Activated T-cell treated with anti-CD3 and anti-CD28 coated beads for 24 hours (primary cell): Measurements from ENCODE around the gene SMU1.
"Not testable (repeated sequence)": the region's sequence is repeated elsewhere in the genome, so short reads cannot be mapped to it uniquely, and the experiment has no call there.

Experiments used
- DNase-seq: peaks from one replicate; pipeline ENCODE4 v3.0.0-alpha.2; 2020; ENCODE audit warnings: low read depth

The SMU1 gene

DNA sequence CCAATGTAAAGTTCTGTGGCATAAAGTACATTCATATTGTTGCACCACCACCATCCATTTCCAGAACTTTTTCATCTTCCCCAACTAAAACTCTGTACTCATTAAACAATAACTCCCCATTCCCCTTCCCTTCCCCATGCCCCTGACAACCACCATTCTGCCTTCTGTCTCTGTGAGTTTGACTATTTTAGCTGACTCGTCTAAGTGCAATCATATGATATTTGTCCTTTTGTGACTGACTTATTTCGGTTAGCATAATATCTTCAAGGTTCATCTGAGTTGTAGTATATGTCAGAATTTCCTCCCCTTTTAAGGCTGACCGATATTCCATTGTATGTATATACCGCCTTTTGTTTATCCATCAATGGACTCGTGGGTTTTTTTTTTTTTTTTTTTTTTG, 29.0 kb upstream of the SMU1 start:
- no peak for DNase-seq

DNA sequence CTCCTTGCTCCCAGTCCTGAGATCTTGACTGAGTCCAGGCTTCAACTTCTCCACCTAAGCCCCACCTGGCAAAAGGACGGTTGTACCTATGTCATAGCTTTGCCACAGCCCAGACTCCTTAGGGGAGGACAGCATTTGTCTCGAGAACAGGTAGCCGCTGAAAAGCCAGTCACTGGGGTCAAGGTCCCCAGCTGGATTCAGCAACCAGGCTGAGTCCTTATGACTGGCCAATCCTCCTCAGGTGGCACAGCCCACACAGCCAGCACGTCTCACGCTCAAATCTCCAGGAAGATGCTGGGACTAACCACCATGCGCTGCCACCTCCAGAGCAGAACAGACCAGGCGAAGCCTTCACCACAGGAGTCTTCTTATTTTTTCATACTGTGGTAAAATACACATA, 27.9 kb upstream of the SMU1 start:
- DNase-seq: no peak

GRCh38 chr9:33103501-33104281, 27.2 kb upstream of the SMU1 start:
- no peak for DNase-seq

DNA sequence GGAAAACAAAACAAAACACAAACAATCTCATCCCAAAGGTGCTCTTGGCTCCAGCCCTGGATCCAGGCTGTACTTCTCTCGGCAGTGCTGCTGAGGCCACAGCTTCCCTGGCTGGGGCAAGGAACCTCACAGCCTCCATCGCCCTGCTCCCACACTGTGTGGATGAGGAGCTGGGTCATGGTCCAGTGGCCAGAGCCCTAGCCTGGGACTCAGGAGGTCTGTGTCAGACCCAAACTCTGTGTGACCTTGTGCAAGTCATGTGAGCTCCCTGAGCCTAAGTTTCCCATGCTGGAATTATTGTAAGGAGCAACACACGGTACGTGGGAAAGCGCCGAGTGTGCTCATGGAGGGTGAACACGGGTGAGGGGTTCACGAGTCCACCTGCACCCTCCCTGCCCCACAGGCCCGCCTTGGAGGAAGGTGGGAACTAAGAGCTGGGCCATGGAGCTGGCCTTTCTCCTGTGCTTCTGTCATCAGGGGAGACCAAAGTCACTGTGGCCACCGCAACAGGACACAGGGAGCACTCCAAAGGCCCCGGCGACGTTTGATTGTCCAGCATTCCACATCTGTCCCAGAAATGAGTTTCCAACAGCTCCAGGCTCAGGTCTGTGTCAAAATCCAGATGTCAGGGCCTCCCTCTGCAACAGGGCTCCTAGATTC, 26.2 kb upstream of the SMU1 start:
- no peak for DNase-seq

GRCh38 chr9:33101104-33101951, 24.9 kb upstream of the SMU1 start:
- no peak for DNase-seq

- DNase-seq: no peak
Observed at GRCh38 chr9:33099754-33100153, 23.3 kb upstream of the SMU1 start.

DNA sequence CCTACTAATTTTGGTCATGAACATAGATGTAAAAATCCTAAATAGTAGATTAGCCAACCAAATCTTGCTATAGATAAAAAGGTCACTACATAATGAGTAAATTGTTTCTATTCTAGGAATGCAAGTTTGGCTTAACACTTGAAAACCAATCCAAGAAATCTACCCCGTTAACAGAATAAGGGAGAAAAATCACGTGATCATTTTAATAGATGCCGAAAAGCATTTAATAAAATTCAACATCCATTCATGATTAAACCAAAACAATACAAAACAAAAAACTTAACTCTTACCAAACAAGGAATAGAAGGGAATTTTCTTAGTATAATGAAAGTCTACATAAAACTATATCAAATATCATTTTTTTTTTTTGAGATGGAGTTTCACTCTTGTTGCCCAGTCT, 20.7 kb upstream of the SMU1 start:
- no peak for DNase-seq

DNA sequence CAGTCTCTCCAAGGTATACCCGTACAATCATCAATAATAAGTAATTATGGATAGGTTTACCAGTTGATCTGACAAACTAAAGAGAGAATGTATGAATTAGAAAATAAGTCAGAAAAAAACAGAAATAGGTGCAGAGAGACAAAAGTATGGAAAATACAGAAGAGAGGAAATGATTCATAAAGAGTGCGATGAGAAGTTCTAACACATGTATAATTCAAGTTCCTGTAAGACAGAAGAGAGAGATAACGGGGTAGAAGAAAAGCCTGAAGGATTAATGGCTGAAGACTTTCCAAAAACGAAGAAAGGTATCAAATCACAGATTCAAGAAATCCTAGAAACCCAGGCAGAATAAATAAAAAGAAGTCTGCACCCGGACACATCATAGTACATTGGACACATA, 16.2 kb upstream of the SMU1 start:
- DNase-seq: no peak

DNA sequence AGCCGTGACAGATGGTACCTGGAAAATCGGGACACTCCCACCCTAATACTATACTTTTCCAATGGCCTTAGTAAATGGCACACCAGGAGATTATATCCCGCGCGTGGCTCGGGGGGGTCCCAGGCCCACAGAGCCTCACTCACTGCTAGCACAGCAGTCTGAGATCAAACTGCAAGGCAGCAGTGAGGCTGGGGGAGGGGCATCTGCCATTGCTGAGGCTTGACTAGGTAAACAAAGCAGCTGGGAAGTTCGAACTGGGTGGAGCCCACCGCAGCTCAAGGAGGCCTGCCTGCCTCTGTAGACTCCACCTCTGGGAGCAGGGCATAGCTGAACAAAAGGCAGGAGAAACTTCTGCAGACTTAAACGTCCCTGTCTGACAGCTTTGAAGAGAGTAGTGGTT, 9.2 kb upstream of the SMU1 start:
- not testable (repeated sequence) for DNase-seq

GRCh38 chr9:33082538-33083326, 6.3 kb upstream of the SMU1 start:
- no peak for DNase-seq

GRCh38 chr9:33082128-33082527, 5.7 kb upstream of the SMU1 start:
- DNase-seq: no peak

DNA sequence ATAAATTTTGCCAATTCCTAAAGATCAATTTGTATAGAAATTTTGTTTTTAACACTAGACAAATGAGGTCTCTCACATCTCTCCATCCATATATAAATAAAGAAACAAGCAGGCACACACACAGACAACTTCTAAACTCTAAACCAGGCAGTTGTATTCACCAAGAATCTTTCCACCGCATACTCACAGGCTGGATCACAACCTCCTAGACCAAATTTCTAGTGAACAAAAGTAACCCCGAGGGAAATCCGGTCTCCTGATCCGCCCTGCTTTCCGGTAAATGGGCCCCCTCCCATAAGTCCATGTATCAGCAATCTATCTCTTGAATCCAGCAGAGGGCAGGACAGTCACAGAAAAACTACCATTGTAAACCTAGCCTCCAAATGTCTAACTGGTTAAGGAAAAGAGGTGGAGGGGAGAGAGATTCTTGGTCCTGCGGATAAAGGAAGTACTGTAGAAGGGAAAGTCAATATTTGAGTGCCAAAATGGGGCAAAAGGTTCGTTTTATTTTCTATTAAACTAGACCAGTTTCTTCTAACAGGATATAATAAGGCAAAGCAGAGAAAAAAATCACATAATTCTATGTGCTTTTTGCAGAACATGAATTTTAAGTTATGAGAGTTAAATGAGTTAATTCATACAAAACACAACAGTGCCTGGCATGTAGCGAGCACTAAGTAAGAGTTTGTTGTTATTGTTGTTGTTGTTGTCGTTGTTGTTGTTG, 4.8 kb upstream of the SMU1 start:
- DNase-seq: peak; percentile 50

DNA sequence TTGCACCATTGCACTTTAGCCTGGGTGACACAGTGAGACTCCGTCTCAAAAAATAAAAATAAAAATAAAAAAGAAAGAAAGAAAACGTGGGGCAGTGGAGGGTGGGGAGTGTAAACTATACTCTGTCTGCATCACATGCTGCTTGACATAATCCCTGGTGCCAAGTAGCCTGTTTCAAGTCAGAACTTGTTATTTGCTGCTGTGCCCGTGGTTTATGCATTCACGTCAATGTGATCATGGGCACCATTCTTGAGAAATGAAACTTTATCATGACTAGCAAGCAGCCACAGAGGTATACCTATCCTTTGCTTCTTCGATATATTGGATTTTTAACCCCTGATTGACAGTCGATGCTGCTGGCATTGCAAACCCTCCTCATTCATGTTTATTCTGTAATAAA, 4.1 kb upstream of the SMU1 start:
- no peak for DNase-seq

DNA sequence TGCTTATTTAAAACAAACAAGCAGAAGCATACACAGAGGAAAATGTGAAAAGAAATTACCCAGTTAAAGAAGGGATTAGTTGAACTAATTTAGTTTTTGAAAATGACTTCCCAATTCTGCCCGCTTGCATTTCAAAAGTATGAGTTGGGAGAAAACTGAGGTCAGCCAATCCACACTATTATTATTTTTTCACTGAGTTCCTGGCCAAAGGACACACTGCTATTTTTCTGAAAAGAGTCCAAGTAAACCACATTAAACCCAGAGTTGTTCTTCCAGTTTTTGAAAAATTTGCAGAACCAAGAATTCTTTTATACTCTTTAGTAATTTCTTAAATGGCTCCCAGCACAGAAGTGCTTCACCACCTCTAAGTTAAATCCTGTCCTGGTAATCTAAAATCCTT, 7.5 kb downstream of the SMU1 start:
- no peak for DNase-seq

- no peak for DNase-seq
Observed at GRCh38 chr9:33065157-33066076, 11.1 kb downstream of the SMU1 start.

- no peak for DNase-seq
Observed at GRCh38 chr9:33051144-33051543, 25.3 kb downstream of the SMU1 start.

DNA sequence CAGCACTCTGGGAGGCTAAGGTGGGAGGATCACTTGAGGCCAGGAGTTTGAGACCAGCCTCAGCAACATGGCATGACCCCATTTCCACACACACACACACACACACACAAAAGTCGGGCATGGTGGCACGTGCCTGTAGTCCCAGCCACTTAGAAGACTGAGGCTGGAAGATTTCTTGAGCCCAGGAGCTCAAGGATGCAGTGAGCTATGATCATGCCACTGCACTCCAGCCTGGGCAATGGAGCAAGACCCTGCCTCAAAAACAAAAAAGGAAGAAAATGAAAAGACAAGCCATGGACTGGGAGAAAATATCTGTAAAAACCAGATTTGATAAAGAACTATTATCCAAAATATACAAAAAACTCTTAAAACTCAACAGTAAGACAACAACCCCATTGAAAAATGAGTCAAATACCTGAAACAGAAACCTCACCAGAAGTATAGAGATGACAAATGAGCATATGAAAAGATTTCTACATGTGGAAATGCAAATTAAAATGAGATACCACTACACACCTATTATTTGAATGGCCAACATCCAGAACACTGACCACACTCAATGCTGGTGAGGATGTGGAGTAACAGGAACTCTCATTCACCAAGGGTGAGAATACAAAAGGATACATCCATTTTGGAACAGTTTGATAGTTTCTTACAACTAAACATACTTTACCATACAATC, 26.7 kb downstream of the SMU1 start:
- DNase-seq: no peak

- DNase-seq: no peak
Observed at GRCh38 chr9:33048054-33048465, 28.4 kb downstream of the SMU1 start.

DNA sequence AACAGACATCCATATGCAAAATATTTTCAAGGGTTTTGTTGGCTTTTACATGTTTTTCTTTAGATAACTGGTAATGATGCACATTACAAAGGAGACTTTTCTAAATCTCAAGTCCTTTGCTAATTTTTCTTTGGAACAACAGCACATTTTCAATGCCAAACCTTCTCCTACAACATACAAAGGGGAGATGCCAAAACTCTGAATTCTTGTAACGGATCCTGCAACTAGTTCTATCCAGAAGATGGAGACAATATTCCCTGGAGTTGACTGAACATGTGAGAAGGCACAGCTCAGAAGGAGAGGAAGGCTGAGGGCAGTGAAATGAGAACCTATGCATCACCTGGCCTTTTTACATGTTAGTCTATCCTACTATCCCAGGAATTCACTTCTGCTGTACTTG, 30.4 kb downstream of the SMU1 start:
- no peak for DNase-seq
